ENCODE measurements around the gene FBN3.

Gene FBN3

GRCh38 chr19:8017808-8018207 lies 131.6 kb downstream of the FBN3 start:
- DNase-seq, result no peak
